ENCODE data around the gene CCDC15. TPM values are rescaled to one million over a fixed set of nuclear protein-coding genes. Genes with fewer than 3 reads are reported as not detected.
"Not testable (repeated sequence)": the region's sequence is repeated elsewhere in the genome, so short reads cannot be mapped to it uniquely, and the experiment has no call there.

CCDC15 gene
- total RNA-seq, 4 donors from 2014 or later, result 0.69 to 1.7 (median 1.3) TPM

GRCh38 chr11:125036933-125037332, 82.9 kb downstream of the CCDC15 start:
- peaks cover 0 to 5% (median 0%) of the 10 kb centered on the region in 3 donors for H3K9me3 ChIP-seq
- no peaks in the 10 kb centered on the region for H3K27me3 ChIP-seq
- no peaks in the 10 kb centered on the region for H3K36me3 ChIP-seq
- TF ChIP-seq CTCF (IDR thresholded peaks at IDR 0.05), result no peak
- TF ChIP-seq EP300 (IDR thresholded peaks at IDR 0.05), result no peak
- TF ChIP-seq POLR2A (IDR thresholded peaks at IDR 0.05), result no peak
- TF ChIP-seq POLR2AphosphoS5 (IDR thresholded peaks at IDR 0.05), result no peak
- no peak overlapping the region for H3K4me3 ChIP-seq
- ATAC-seq, result no peak
- H3K27ac ChIP-seq, result no peak overlapping the region
- WGBS, 2 donors (ENCODE audit: low coverage in 1 of 2), result 33 to 100% methylated on average over 1 of the region's 1 CpG
- H3K4me1 ChIP-seq, result no peaks in the 10 kb centered on the region

- Histone ChIP-seq H3K4me3 (no peak overlapping the region), H3K4me1 (no peaks in the 10 kb centered on the region), H3K27me3 (no peaks in the 10 kb centered on the region), H3K9me3 (no peaks in the 10 kb centered on the region), H3K36me3 (no peaks in the 10 kb centered on the region), H3K27ac (no peak overlapping the region)
- no peak for TF ChIP-seq CTCF (IDR thresholded peaks at IDR 0.05)
- no peak for TF ChIP-seq POLR2A (IDR thresholded peaks at IDR 0.05)
- no peak for TF ChIP-seq POLR2AphosphoS5 (IDR thresholded peaks at IDR 0.05)
- TF ChIP-seq EP300 (IDR thresholded peaks at IDR 0.05), result no peak
- WGBS, 2 donors (ENCODE audit: low coverage in 1 of 2), result 91 to 92% methylated on average over 4 of the region's 4 CpGs
- ATAC-seq, result no peak
Observed at GRCh38 chr11:125049164-125049792, 95.3 kb downstream of the CCDC15 start.

- H3K9me3 ChIP-seq, result no peaks in the 10 kb centered on the region
- H3K4me3 ChIP-seq, result no peak overlapping the region
- no peak overlapping the region for H3K27ac ChIP-seq
- TF ChIP-seq CTCF (IDR thresholded peaks at IDR 0.05) (no peak), EP300 (IDR thresholded peaks at IDR 0.05) (no peak), POLR2AphosphoS5 (IDR thresholded peaks at IDR 0.05) (no peak)
- no peaks in the 10 kb centered on the region for H3K4me1 ChIP-seq
- no peak for ATAC-seq
- no peaks in the 10 kb centered on the region for H3K27me3 ChIP-seq
- no peaks in the 10 kb centered on the region for H3K36me3 ChIP-seq
Observed at GRCh38 chr11:125052047-125052446, 98.0 kb downstream of the CCDC15 start.

GRCh38 chr11:125053167-125053566, 99.2 kb downstream of the CCDC15 start:
- Histone ChIP-seq H3K27me3 (no peaks in the 10 kb centered on the region), H3K9me3 (no peaks in the 10 kb centered on the region), H3K36me3 (no peaks in the 10 kb centered on the region), H3K4me3 (no peak overlapping the region), H3K4me1 (no peaks in the 10 kb centered on the region), H3K27ac (no peak overlapping the region)
- no peak for ATAC-seq
- WGBS, 2 donors (ENCODE audit: low coverage in 1 of 2), result 90% methylated on average over 1 of the region's 1 CpG; no CpG with 5 or more reads in 1 of the 2 donors
- TF ChIP-seq POLR2A (IDR thresholded peaks at IDR 0.05), result no peak
- no peak for TF ChIP-seq EP300 (IDR thresholded peaks at IDR 0.05)
- no peak for TF ChIP-seq POLR2AphosphoS5 (IDR thresholded peaks at IDR 0.05)
- no peak for TF ChIP-seq CTCF (IDR thresholded peaks at IDR 0.05)

GRCh38 chr11:125055107-125055715, 101.2 kb downstream of the CCDC15 start:
- Histone ChIP-seq H3K4me3 (no peak overlapping the region), H3K27ac (no peak overlapping the region), H3K9me3 (no peaks in the 10 kb centered on the region), H3K36me3 (no peaks in the 10 kb centered on the region), H3K4me1 (no peaks in the 10 kb centered on the region), H3K27me3 (no peaks in the 10 kb centered on the region)
- ATAC-seq, result no peak
- TF ChIP-seq EP300 (IDR thresholded peaks at IDR 0.05) (no peak), CTCF (IDR thresholded peaks at IDR 0.05) (no peak), POLR2AphosphoS5 (IDR thresholded peaks at IDR 0.05) (no peak), POLR2A (IDR thresholded peaks at IDR 0.05) (no peak)
- 73 to 78% methylated on average over 2 of the region's 2 CpGs for WGBS, 2 donors (ENCODE audit: low coverage in 1 of 2)

GRCh38 chr11:125056111-125056510, 102.1 kb downstream of the CCDC15 start:
- WGBS, 2 donors (ENCODE audit: low coverage in 1 of 2), result 80% methylated on average over 1 of the region's 2 CpGs; no CpG with 5 or more reads in 1 of the 2 donors
- ATAC-seq, result not testable (repeated sequence)

More at GRCh38 chr11:125056111-125056510, 102.1 kb downstream of the CCDC15 start:
- H3K4me3 ChIP-seq, H3K9me3 ChIP-seq, H3K4me1 ChIP-seq, H3K27ac ChIP-seq, H3K27me3 ChIP-seq, H3K36me3 ChIP-seq: not testable (repeated sequence)
